CD14-positive monocyte (primary cell): ENCODE results near the gene SERPINE1. TPM values are rescaled to one million over a fixed set of nuclear protein-coding genes. Genes with fewer than 3 reads are reported as not detected.

Experiments used
- DNase-seq, 3 donors: peaks; one replicate each; pipeline ENCODE4 v3.0.0-alpha.2; 2011 to 2022
- H2AFZ ChIP-seq: 2 replicates; pipeline ENCODE4 v1.6.0; 2012; ENCODE audit warnings: mild to moderate bottlenecking, low read depth, low read length, inconsistent platforms; ENCODE audit not compliant: insufficient read depth, poor library complexity, severe bottlenecking
- H3K27ac ChIP-seq, 2 donors: 1 replicate in 1 of 2; 2 replicates in 1 of 2; pipeline ENCODE4 v1.5.1; 2012 to 2013; ENCODE audit warnings: low read length in 2 of 2, control low read depth in 1 of 2, inconsistent platforms in 1 of 2, low read depth in 1 of 2, mild to moderate bottlenecking in 1 of 2
- H3K27me3 ChIP-seq, 2 donors: one replicate each; pipeline versions ENCODE4 v1.6.0 to v1.6.1; 2011 to 2013; ENCODE audit warnings: low read length in 2 of 2; ENCODE audit not compliant: control insufficient read depth in 2 of 2, insufficient read depth in 2 of 2
- H3K36me3 ChIP-seq, 2 donors: replicated peaks in 1 of 2; 1 replicate in 1 of 2; 2 replicates in 1 of 2; pipeline versions ENCODE4 v1.5.1 to v1.6.1; 2012 to 2013; ENCODE audit warnings: low read length in 2 of 2, control low read depth in 1 of 2, inconsistent platforms in 1 of 2, mild to moderate bottlenecking in 1 of 2; ENCODE audit not compliant: insufficient read depth in 2 of 2, control insufficient read depth in 1 of 2
- H3K4me1 ChIP-seq, 2 donors: 1 replicate in 1 of 2; 2 replicates in 1 of 2; pipeline versions ENCODE4 v1.5.1 to v1.6.1; 2012 to 2013; ENCODE audit warnings: low read length in 2 of 2, control low read depth in 1 of 2, inconsistent platforms in 1 of 2, mild to moderate bottlenecking in 1 of 2, moderate library complexity in 1 of 2; ENCODE audit not compliant: insufficient read depth in 2 of 2, control insufficient read depth in 1 of 2
- H3K4me2 ChIP-seq: replicated peaks from 2 replicates; pipeline ENCODE3; 2012; ENCODE audit warnings: low read length, moderate library complexity, mild to moderate bottlenecking; ENCODE audit not compliant: poor library complexity, severe bottlenecking; ENCODE audit errors: extremely low read depth
- H3K4me3 ChIP-seq, 3 experiments: fragments of 200-600 bp in 1 of 3; sonication (generic) in 1 of 3; replicated peaks in 1 of 3; 1 replicate in 2 of 3; 2 replicates in 1 of 3; pipeline ENCODE4 v1.5.1; 2011 to 2013; ENCODE audit warnings: low read length in 3 of 3, mild to moderate bottlenecking in 3 of 3, control low read depth in 2 of 3, low read depth in 2 of 3, inconsistent platforms in 1 of 3, moderate library complexity in 1 of 3
- H3K79me2 ChIP-seq: 2 replicates; pipeline ENCODE4 v1.6.0; 2012; ENCODE audit warnings: mild to moderate bottlenecking, control low read depth, inconsistent platforms, low read length, moderate library complexity; ENCODE audit not compliant: insufficient read depth
- H3K9ac ChIP-seq: 2 replicates; pipeline ENCODE4 v1.6.0; 2017; ENCODE audit warnings: low read length, mild to moderate bottlenecking; ENCODE audit not compliant: insufficient read depth, poor library complexity, severe bottlenecking
- H3K9me3 ChIP-seq, 2 donors: replicated peaks in 1 of 2; 1 replicate in 1 of 2; 2 replicates in 1 of 2; pipeline versions ENCODE4 v1.5.1 to v1.6.1; 2012 to 2013; ENCODE audit warnings: low read length in 2 of 2, control low read depth in 1 of 2; ENCODE audit not compliant: control insufficient read depth in 1 of 2, insufficient read depth in 1 of 2
- H4K20me1 ChIP-seq: 2 replicates; pipeline ENCODE4 v1.6.0; 2012; ENCODE audit warnings: mild to moderate bottlenecking, low read length, control low read depth, moderate library complexity; ENCODE audit not compliant: insufficient read depth
- H3K27ac Mint-ChIP-seq, 7 donors: one replicate each; pipeline ENCODE4 v1.8.0; 2020; ENCODE audit warnings: mild to moderate bottlenecking in 7 of 7, mixed read lengths in 7 of 7, moderate library complexity in 6 of 7, inconsistent platforms in 2 of 7
- H3K27me3 Mint-ChIP-seq, 3 donors: one replicate each; pipeline ENCODE4 v1.8.0; 2021 to 2022; ENCODE audit warnings: low read depth in 3 of 3, mild to moderate bottlenecking in 3 of 3, mixed read lengths in 3 of 3, moderate library complexity in 3 of 3, inconsistent platforms in 1 of 3
- H3K36me3 Mint-ChIP-seq, 2 donors: one replicate each; pipeline ENCODE4 v1.8.0; 2020; ENCODE audit warnings: mixed read lengths in 2 of 2, inconsistent platforms in 1 of 2, mild to moderate bottlenecking in 1 of 2
- H3K4me1 Mint-ChIP-seq: one replicate; pipeline ENCODE4 v1.8.0; 2020; ENCODE audit warnings: mild to moderate bottlenecking, mixed read lengths
- H3K4me3 Mint-ChIP-seq, 2 donors: one replicate each; pipeline ENCODE4 v1.8.0; 2020; ENCODE audit warnings: mild to moderate bottlenecking in 2 of 2, mixed read lengths in 2 of 2, moderate library complexity in 1 of 2
- H3K9me3 Mint-ChIP-seq, 7 donors: one replicate each; pipeline ENCODE4 v1.8.0; 2020 to 2022; ENCODE audit warnings: mixed read lengths in 7 of 7, mild to moderate bottlenecking in 6 of 7, moderate library complexity in 6 of 7, inconsistent platforms in 2 of 7
- CTCF ChIP-seq: fragments of 200-600 bp; IDR thresholded peaks from one replicate; pipeline ENCODE4 v1.8.0; 2022; ENCODE audit warnings: antibody characterized with exemption, mild to moderate bottlenecking
- WGBS: methylation state at CpG from one replicate; pipeline ENCODE4 v1.1.5; 2013; ENCODE audit warnings: missing lambda C conversion rate; ENCODE audit not compliant: insufficient coverage; 5-methylcytosine and 5-hydroxymethylcytosine counted together
- intact Hi-C, 2 donors: fragments of 100-400 bp; cut with micrococcal nuclease; formaldehyde crosslinking; loops; one replicate each; pipeline versions ENCODE4 v1.15.0 to v1.15.1; 2023
- polyA plus RNA-seq, 3 donors: library from polyadenylated mRNA; depleted of rRNA in 1 of 3; unstranded in 2 of 3; stranded (reverse) in 1 of 3; fragments of 300-500 nt in 2 of 3; fragments of >200 nt in 1 of 3; fragmentation: Illumina TruSeq in 2 of 3; gene quantifications; 1 replicate in 2 of 3; 2 replicates in 1 of 3; pipeline ENCODE4 v1.2.3, GENCODE V29; 2012 to 2021

Gene SERPINE1
- polyA plus RNA-seq, 3 donors, result 0.07 to 0.21 (median 0.16) TPM

- H3K36me3 ChIP-seq, result peaks cover 9 to 17% of the 10 kb centered on the region in 2 donors
- peaks cover 12 to 27% of the 10 kb centered on the region in 2 donors for H3K4me1 ChIP-seq
- peaks cover 23 to 40% of the 10 kb centered on the region in 2 donors for H3K27me3 ChIP-seq
- peaks cover 6 to 16% of the 10 kb centered on the region in 2 donors for H3K9me3 ChIP-seq
- TF ChIP-seq CTCF, result no peak
- no peak overlapping the region for H3K27ac ChIP-seq
- H3K4me1 Mint-ChIP-seq, result peaks cover 11% of the 10 kb centered on the region
- H3K27me3 Mint-ChIP-seq, result peaks cover 39 to 47% (median 47%) of the 10 kb centered on the region in 3 donors
- H3K9ac ChIP-seq, result no peak overlapping the region
- DNase-seq, result no peak
- H3K79me2 ChIP-seq, result no peaks in the 10 kb centered on the region
- no peak overlapping the region for H3K27ac Mint-ChIP-seq
- H3K9me3 Mint-ChIP-seq, result peaks cover 2 to 29% (median 13%) of the 10 kb centered on the region in 7 donors
- intact Hi-C loops, result no loop called here
- no peak overlapping the region for H3K4me2 ChIP-seq
- no peak overlapping the region for H3K4me3 Mint-ChIP-seq
- H3K36me3 Mint-ChIP-seq, result peaks cover 39 to 54% of the 10 kb centered on the region in 2 donors
- H2AFZ ChIP-seq, result no peak overlapping the region
- no peak overlapping the region for H3K4me3 ChIP-seq
- H4K20me1 ChIP-seq, result peaks cover 12% of the 10 kb centered on the region
These were observed 34.0 kb downstream of the SERPINE1 start for GRCh38 chr7:101160910-101161309.

GRCh38 chr7:101161692-101162471 is 35.0 kb downstream of the SERPINE1 start:
- Mint-ChIP-seq H3K27ac (no peak overlapping the region), H3K36me3 (peaks cover 37 to 52% of the 10 kb centered on the region in 2 donors), H3K27me3 (peaks cover 48 to 57% (median 57%) of the 10 kb centered on the region in 3 donors), H3K9me3 (peaks cover 2 to 30% (median 13%) of the 10 kb centered on the region in 7 donors), H3K4me3 (peak overlapping the region in 1 of 2 donors; percentile 86), H3K4me1 (peaks cover 16% of the 10 kb centered on the region)
- no peak for DNase-seq
- Histone ChIP-seq H3K9ac (no peak overlapping the region), H3K4me2 (no peak overlapping the region), H3K27me3 (peaks cover 27 to 48% of the 10 kb centered on the region in 2 donors), H3K9me3 (peaks cover 6 to 18% of the 10 kb centered on the region in 2 donors), H4K20me1 (peaks cover 14% of the 10 kb centered on the region), H3K27ac (no peak overlapping the region), H3K36me3 (peaks cover 9 to 17% of the 10 kb centered on the region in 2 donors), H3K79me2 (no peaks in the 10 kb centered on the region), H2AFZ (no peak overlapping the region), H3K4me3 (no peak overlapping the region), H3K4me1 (peaks cover 14 to 30% of the 10 kb centered on the region in 2 donors)
- intact Hi-C loops, result no loop called here
- no peak for TF ChIP-seq CTCF
- 89% methylated on average over 10 of the region's 17 CpGs for WGBS
